LNCaP clone FGC (cell line): ENCODE results near the gene GTF2A1.

ENCODE experiments used
- DNase-seq: peaks from one replicate; pipeline ENCODE4 v3.0.0-alpha.2; 2011; ENCODE audit warnings: low read depth
- H3K4me3 ChIP-seq: 2 replicates; pipeline ENCODE4 v1.5.1; 2011; ENCODE audit warnings: mild to moderate bottlenecking, low read depth, low read length, control low read depth
- TF ChIP-seq, protein P1 (sequence below): IDR thresholded peaks from 2 replicates; pipeline ENCODE4 v1.5.1; 2012; ENCODE audit warnings: mild to moderate bottlenecking; ENCODE audit not compliant: control insufficient read depth, insufficient read depth; ENCODE audit errors: extremely low read depth

GTF2A1 gene

DNA sequence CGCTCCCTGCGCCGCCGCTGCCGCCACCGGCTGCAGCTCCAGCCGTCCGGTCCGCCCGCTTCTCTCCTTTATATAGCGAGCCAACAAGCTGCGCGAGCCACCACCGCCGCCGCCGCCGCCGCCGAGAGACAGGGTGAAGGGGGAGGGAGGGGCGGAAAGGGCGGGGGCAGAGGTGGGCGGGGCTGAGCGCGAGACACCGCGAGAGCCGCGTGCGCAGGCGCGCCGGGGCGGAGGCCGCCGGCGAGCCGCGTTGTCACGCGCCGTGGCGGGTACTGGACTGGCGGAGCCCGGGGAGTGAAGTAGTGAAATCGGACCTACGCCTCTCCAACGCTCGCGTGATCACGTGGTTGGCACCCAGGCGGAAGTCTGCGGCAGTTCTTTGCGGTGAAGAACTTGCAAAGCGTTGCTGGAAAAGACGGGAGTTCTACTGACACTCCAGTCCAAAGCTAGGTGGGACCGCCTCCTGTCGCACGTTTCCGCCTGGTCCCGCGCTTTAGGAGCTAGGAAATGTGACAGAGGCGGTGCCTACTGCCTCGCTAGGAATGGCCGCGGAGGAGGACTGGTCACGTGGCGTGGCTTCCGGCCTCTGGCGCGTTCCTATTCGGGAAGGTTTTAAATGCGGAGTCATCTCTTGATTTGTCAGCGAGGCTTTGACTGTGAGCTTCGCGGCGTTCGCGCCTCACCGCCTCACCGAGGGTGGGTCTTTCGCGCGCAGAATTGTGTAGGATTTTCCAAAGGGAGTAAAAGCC lies at the start of gene GTF2A1:
Gene GTF2A1, minus strand, starts transcription at position 130 of the 749 bp plus-strand sequence. CDS start 441 bp downstream, outside the sequence.
- DNase-seq, result peak; percentile 91
- TF ChIP-seq, protein P1, sequence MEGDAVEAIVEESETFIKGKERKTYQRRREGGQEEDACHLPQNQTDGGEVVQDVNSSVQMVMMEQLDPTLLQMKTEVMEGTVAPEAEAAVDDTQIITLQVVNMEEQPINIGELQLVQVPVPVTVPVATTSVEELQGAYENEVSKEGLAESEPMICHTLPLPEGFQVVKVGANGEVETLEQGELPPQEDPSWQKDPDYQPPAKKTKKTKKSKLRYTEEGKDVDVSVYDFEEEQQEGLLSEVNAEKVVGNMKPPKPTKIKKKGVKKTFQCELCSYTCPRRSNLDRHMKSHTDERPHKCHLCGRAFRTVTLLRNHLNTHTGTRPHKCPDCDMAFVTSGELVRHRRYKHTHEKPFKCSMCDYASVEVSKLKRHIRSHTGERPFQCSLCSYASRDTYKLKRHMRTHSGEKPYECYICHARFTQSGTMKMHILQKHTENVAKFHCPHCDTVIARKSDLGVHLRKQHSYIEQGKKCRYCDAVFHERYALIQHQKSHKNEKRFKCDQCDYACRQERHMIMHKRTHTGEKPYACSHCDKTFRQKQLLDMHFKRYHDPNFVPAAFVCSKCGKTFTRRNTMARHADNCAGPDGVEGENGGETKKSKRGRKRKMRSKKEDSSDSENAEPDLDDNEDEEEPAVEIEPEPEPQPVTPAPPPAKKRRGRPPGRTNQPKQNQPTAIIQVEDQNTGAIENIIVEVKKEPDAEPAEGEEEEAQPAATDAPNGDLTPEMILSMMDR, result no peak

DNA sequence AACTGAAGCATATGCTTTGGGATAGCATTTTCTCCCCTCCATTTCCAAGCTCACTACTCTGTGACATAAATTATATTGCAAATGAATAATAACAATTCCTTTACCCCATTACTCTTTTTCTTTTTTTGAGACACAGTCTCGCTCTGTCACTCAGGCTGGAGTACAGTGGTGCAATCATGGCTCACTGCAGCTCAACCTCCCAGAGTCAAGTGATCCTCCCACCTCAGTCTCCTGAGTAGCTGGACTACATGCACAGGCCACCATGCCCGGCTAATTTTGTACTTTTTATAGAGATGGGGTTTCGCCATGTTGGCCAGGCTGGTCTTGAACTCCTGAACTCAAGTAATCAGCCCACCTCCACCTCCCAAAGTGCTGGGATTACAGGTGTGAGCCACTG lies 49.2 kb upstream of the GTF2A1 start:
- H3K4me3 ChIP-seq, result no peak overlapping the region
- TF ChIP-seq, protein P1, result no peak
- DNase-seq, result no peak

More for the DNA sequence above, at the start of gene GTF2A1:
- peak within 1 kb of the TSS; percentile 85 for H3K4me3 ChIP-seq

GRCh38 chr14:81269100-81269978 lies 48.6 kb upstream of the GTF2A1 start:
- no peak overlapping the region for H3K4me3 ChIP-seq
- TF ChIP-seq, protein P1, result peak; percentile 75
- peak; percentile 63 for DNase-seq

DNA sequence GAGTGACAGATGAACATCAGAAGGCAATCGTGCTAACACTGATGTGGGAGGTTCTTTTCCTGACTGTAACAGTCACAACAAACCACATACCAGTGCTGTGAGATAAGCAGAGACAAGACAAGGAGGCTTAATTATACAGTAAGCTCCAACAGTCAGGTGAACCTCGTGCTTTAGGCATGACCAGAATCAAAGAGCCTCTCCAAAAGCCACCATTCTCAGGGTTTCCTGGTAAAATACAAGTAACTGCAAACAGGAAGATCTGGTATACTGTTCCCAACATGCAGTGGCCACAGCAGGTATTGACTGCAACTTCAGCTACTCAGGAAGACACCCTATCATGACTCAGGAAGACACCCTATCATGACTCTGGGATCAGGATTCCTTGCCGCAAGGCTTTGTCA lies 47.3 kb upstream of the GTF2A1 start:
- H3K4me3 ChIP-seq, result no peak overlapping the region
- TF ChIP-seq, protein P1, result no peak
- DNase-seq, result no peak

GRCh38 chr14:81265636-81266169 lies 44.9 kb upstream of the GTF2A1 start:
- DNase-seq, result no peak
- TF ChIP-seq, protein P1, result no peak
- H3K4me3 ChIP-seq, result no peak overlapping the region

DNA sequence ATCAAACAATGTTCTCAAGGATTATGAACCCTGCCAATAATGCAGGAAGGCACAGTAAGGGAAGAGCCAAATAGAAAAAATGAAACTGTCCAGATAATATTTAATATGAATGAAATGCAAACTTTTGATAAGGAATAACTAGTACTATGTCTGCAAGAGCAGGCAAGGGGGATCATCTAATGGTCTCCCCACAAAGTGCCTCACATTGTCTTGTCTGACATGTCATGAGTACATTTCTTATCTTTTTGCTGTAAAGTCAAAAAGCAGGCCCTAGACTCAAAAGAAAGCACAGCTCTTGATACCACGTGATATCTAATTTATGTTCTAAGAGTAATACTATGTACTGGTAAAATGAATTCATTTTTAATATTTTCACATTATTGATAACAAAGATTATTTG lies 43.9 kb upstream of the GTF2A1 start:
- TF ChIP-seq, protein P1, result no peak
- no peak overlapping the region for H3K4me3 ChIP-seq
- no peak for DNase-seq
